ENCODE results near the gene DAZL.
"Not testable (repeated sequence)": the region's sequence is repeated elsewhere in the genome, so short reads cannot be mapped to it uniquely, and the experiment has no call there.

Gene DAZL

GRCh38 chr3:16632395-16632794 lies 27.2 kb upstream of the DAZL start:
- H3F3A ChIP-seq (ENCODE audit: insufficient read depth, low read length) = no peaks in the 10 kb centered on the region
- H3K36me3 ChIP-seq (replicated peaks; ENCODE audit: insufficient read depth, low read length) = no peaks in the 10 kb centered on the region
- H3K27ac ChIP-seq (ENCODE audit: low read length) = no peak overlapping the region
- H4K20me1 ChIP-seq (ENCODE audit: insufficient read depth, low read length) = no peaks in the 10 kb centered on the region
- no peak for TF ChIP-seq EZH2phosphoT487 (IDR thresholded peaks at IDR 0.05; ENCODE audit: low read length)
- TF ChIP-seq CTCF (IDR thresholded peaks at IDR 0.05; ENCODE audit: low read length) = no peak
- no peak for TF ChIP-seq EZH2 (optimal IDR thresholded peaks at IDR 0.05; ENCODE audit: low read depth, low read length)
- H3K9ac ChIP-seq (ENCODE audit: low read length) = no peak overlapping the region
- no peaks in the 10 kb centered on the region for H3K9me2 ChIP-seq (replicated peaks; ENCODE audit: insufficient read depth, low read length)
- H3K79me2 ChIP-seq (ENCODE audit: low read length) = no peaks in the 10 kb centered on the region
- H3K4me1 ChIP-seq (ENCODE audit: low read length) = 0 out of 2 replicates have a peak, but pooled peaks cover 3% of the 10 kb centered on the region
- no peaks in the 10 kb centered on the region for H3K27me3 ChIP-seq (replicated peaks; ENCODE audit: insufficient read depth, low read length)
- no peak overlapping the region for H3K4me3 ChIP-seq (ENCODE audit: low read length)
- H3K4me2 ChIP-seq (ENCODE audit: low read depth, low read length) = no peak overlapping the region
- no peak overlapping the region for H2AFZ ChIP-seq (ENCODE audit: low read length)
- H3K9me3 ChIP-seq (replicated peaks; ENCODE audit: insufficient read depth, low read length) = no peaks in the 10 kb centered on the region
- no peak for DNase-seq

- Histone ChIP-seq H3K4me3 (ENCODE audit: low read length) (no peak overlapping the region), H3K9me2 (replicated peaks; ENCODE audit: insufficient read depth, low read length) (no peaks in the 10 kb centered on the region), H3K36me3 (replicated peaks; ENCODE audit: insufficient read depth, low read length) (no peaks in the 10 kb centered on the region), H3F3A (ENCODE audit: insufficient read depth, low read length) (no peaks in the 10 kb centered on the region), H3K4me1 (ENCODE audit: low read length) (no peaks in the 10 kb centered on the region), H3K27ac (ENCODE audit: low read length) (no peak overlapping the region), H3K9me3 (replicated peaks; ENCODE audit: insufficient read depth, low read length) (no peaks in the 10 kb centered on the region), H4K20me1 (ENCODE audit: insufficient read depth, low read length) (no peaks in the 10 kb centered on the region), H3K4me2 (ENCODE audit: low read depth, low read length) (no peak overlapping the region), H3K79me2 (ENCODE audit: low read length) (no peaks in the 10 kb centered on the region), H2AFZ (ENCODE audit: low read length) (no peak overlapping the region), H3K9ac (ENCODE audit: low read length) (no peak overlapping the region), H3K27me3 (replicated peaks; ENCODE audit: insufficient read depth, low read length) (no peaks in the 10 kb centered on the region)
- TF ChIP-seq CTCF (IDR thresholded peaks at IDR 0.05; ENCODE audit: low read length) (no peak), EZH2 (optimal IDR thresholded peaks at IDR 0.05; ENCODE audit: low read depth, low read length) (no peak), EZH2phosphoT487 (IDR thresholded peaks at IDR 0.05; ENCODE audit: low read length) (no peak)
- no peak for DNase-seq
Measured at GRCh38 chr3:16618721-16619120, 13.5 kb upstream of the DAZL start.

GRCh38 chr3:16617155-16617554 lies 11.9 kb upstream of the DAZL start:
- DNase-seq; H3K27me3 ChIP-seq (replicated peaks; ENCODE audit: insufficient read depth, low read length); H4K20me1 ChIP-seq (ENCODE audit: insufficient read depth, low read length): not testable (repeated sequence)

GRCh38 chr3:16616083-16616482 lies 10.9 kb upstream of the DAZL start:
- no peaks in the 10 kb centered on the region for H4K20me1 ChIP-seq (ENCODE audit: insufficient read depth, low read length)
- H3K9me2 ChIP-seq (replicated peaks; ENCODE audit: insufficient read depth, low read length) = no peaks in the 10 kb centered on the region
- no peaks in the 10 kb centered on the region for H3K4me1 ChIP-seq (ENCODE audit: low read length)
- no peaks in the 10 kb centered on the region for H3K36me3 ChIP-seq (replicated peaks; ENCODE audit: insufficient read depth, low read length)
- no peak for DNase-seq
- no peaks in the 10 kb centered on the region for H3K27me3 ChIP-seq (replicated peaks; ENCODE audit: insufficient read depth, low read length)
- H3K4me3 ChIP-seq (ENCODE audit: low read length) = no peak overlapping the region
- no peaks in the 10 kb centered on the region for H3F3A ChIP-seq (ENCODE audit: insufficient read depth, low read length)
- no peaks in the 10 kb centered on the region for H3K79me2 ChIP-seq (ENCODE audit: low read length)
- H2AFZ ChIP-seq (ENCODE audit: low read length) = no peak overlapping the region
- no peaks in the 10 kb centered on the region for H3K9me3 ChIP-seq (replicated peaks; ENCODE audit: insufficient read depth, low read length)
- no peak overlapping the region for H3K27ac ChIP-seq (ENCODE audit: low read length)
- H3K9ac ChIP-seq (ENCODE audit: low read length) = no peak overlapping the region
- TF ChIP-seq EZH2 (optimal IDR thresholded peaks at IDR 0.05; ENCODE audit: low read depth, low read length) (no peak), EZH2phosphoT487 (IDR thresholded peaks at IDR 0.05; ENCODE audit: low read length) (no peak), CTCF (IDR thresholded peaks at IDR 0.05; ENCODE audit: low read length) (no peak)
- no peak overlapping the region for H3K4me2 ChIP-seq (ENCODE audit: low read depth, low read length)

More at GRCh38 chr3:16617155-16617554, 11.9 kb upstream of the DAZL start:
- not testable (repeated sequence) for H3K9me2 ChIP-seq (replicated peaks; ENCODE audit: insufficient read depth, low read length); H3K4me2 ChIP-seq (ENCODE audit: low read depth, low read length); H3K9me3 ChIP-seq (replicated peaks; ENCODE audit: insufficient read depth, low read length); H3K27ac ChIP-seq (ENCODE audit: low read length); H3K4me1 ChIP-seq (ENCODE audit: low read length); H3K9ac ChIP-seq (ENCODE audit: low read length); H3K79me2 ChIP-seq (ENCODE audit: low read length); H3K4me3 ChIP-seq (ENCODE audit: low read length); H3K36me3 ChIP-seq (replicated peaks; ENCODE audit: insufficient read depth, low read length); H2AFZ ChIP-seq (ENCODE audit: low read length); H3F3A ChIP-seq (ENCODE audit: insufficient read depth, low read length)
